DND-41 (cell line): ENCODE results near the gene DRC3.
A peak's percentile ranks its signal among the peaks of the same experiment; 100 is the strongest.

Source experiments
- ATAC-seq: fragments of 200-7000 bp; cut with Tn5 transposase; 3 replicates; pipeline ENCODE4 v1.9.1; 2021; ENCODE audit warnings: low read depth; ENCODE audit not compliant: insufficient read depth
- DNase-seq: peaks from one replicate; pipeline ENCODE4 v3.0.0-alpha.2; 2020
- H2AFZ ChIP-seq: 2 replicates; pipeline ENCODE4 v1.6.0; 2012; ENCODE audit warnings: low read depth, low read length
- H3K27ac ChIP-seq: 2 replicates; pipeline ENCODE4 v1.5.1; 2012; ENCODE audit warnings: low read length, inconsistent platforms
- H3K27me3 ChIP-seq: fragments of 200-600 bp; sonication (generic); 2 replicates; pipeline ENCODE4 v1.6.0; 2012; ENCODE audit warnings: low read length, mild to moderate bottlenecking, inconsistent platforms; ENCODE audit not compliant: insufficient read depth, poor library complexity
- H3K36me3 ChIP-seq: 2 replicates; pipeline ENCODE4 v1.5.1; 2012; ENCODE audit warnings: low read length, inconsistent platforms; ENCODE audit not compliant: insufficient read depth
- H3K4me1 ChIP-seq: 2 replicates; pipeline ENCODE4 v1.5.1; 2012; ENCODE audit warnings: mild to moderate bottlenecking, low read length; ENCODE audit not compliant: insufficient read depth
- H3K4me2 ChIP-seq: 2 replicates; pipeline ENCODE4 v1.6.0; 2012; ENCODE audit warnings: mild to moderate bottlenecking, moderate library complexity, low read length, inconsistent platforms; ENCODE audit not compliant: insufficient read depth
- H3K4me3 ChIP-seq, 2 experiments: fragments of 200-600 bp in 1 of 2; shearing (Covaris generic) in 1 of 2; 2 replicates each; pipeline ENCODE4 v1.5.1; 2012 to 2016; ENCODE audit warnings: inconsistent platforms in 2 of 2, low read length in 2 of 2, mild to moderate bottlenecking in 2 of 2, low read depth in 1 of 2, moderate library complexity in 1 of 2
- H3K79me2 ChIP-seq: 2 replicates; pipeline ENCODE4 v1.6.0; 2012; ENCODE audit warnings: low read length, inconsistent platforms; ENCODE audit not compliant: insufficient read depth
- H3K9ac ChIP-seq: 2 replicates; pipeline ENCODE4 v1.6.0; 2012; ENCODE audit warnings: low read depth, mild to moderate bottlenecking, inconsistent platforms, low read length, moderate library complexity
- H3K9me3 ChIP-seq: 2 replicates; pipeline ENCODE4 v1.5.1; 2012; ENCODE audit warnings: low read length, moderate library complexity, mild to moderate bottlenecking, inconsistent platforms; ENCODE audit not compliant: insufficient read depth, severe bottlenecking
- H4K20me1 ChIP-seq: 2 replicates; pipeline ENCODE4 v1.6.0; 2012; ENCODE audit warnings: low read length; ENCODE audit not compliant: insufficient read depth
- EZH2 ChIP-seq: IDR thresholded peaks from 3 replicates; pipeline ENCODE4 v1.6.1; 2012; ENCODE audit warnings: borderline replicate concordance, low read depth, mild to moderate bottlenecking, moderate library complexity, low read length, inconsistent platforms; ENCODE audit not compliant: severe bottlenecking
- TF ChIP-seq, protein P1 (sequence below): IDR thresholded peaks from 2 replicates; pipeline ENCODE4 v1.5.1; 2012; ENCODE audit warnings: borderline replicate concordance, low read length, moderate library complexity, mild to moderate bottlenecking; ENCODE audit not compliant: poor library complexity, severe bottlenecking; ENCODE audit errors: extremely low read depth

Gene DRC3

DNA sequence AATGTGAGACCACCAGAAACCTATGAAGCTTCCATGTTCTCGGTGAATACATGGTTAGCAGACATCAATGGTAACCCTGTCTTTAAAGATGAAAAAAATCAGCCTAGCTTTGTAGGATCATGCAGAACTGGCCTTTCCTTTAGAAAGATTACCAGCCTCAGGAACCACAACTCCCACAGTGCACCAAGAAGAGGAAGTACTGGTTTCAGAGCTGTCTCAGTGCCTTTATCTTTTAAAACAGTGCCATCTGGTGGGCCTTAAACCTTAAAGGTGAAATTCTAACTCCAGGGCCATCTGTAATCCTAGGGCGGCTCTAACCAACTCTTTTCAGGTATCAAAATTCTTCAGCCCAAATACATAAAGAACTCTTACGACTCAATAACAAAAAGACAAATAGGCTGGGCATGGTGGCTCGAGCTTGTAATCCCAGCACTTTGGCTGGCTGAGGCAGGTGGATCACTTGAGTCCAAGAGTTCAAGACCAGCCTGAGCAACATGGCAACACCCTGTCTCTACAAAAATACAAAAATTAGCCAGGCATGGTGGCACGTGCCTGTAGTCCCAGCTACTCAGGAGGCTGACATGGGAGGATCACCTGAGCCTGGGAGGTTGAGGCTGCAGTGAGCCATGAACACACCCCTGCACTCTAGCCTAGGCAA lies 60.9 kb downstream of the DRC3 start:
- ATAC-seq, result peak; percentile 98
- Histone ChIP-seq H3K4me1 (peaks cover 29% of the 10 kb centered on the region), H3K4me2 (peak overlapping the region; percentile 44), H3K27ac (no peak overlapping the region), H3K36me3 (no peaks in the 10 kb centered on the region), H4K20me1 (no peaks in the 10 kb centered on the region), H3K9ac (no peak overlapping the region), H3K79me2 (peaks cover 65% of the 10 kb centered on the region), H3K4me3 (no peak overlapping the region), H3K27me3 (no peaks in the 10 kb centered on the region), H2AFZ (no peak overlapping the region), H3K9me3 (no peaks in the 10 kb centered on the region)
- DNase-seq, result peak; percentile 68
- no peak for TF ChIP-seq EZH2
- TF ChIP-seq, protein P1, sequence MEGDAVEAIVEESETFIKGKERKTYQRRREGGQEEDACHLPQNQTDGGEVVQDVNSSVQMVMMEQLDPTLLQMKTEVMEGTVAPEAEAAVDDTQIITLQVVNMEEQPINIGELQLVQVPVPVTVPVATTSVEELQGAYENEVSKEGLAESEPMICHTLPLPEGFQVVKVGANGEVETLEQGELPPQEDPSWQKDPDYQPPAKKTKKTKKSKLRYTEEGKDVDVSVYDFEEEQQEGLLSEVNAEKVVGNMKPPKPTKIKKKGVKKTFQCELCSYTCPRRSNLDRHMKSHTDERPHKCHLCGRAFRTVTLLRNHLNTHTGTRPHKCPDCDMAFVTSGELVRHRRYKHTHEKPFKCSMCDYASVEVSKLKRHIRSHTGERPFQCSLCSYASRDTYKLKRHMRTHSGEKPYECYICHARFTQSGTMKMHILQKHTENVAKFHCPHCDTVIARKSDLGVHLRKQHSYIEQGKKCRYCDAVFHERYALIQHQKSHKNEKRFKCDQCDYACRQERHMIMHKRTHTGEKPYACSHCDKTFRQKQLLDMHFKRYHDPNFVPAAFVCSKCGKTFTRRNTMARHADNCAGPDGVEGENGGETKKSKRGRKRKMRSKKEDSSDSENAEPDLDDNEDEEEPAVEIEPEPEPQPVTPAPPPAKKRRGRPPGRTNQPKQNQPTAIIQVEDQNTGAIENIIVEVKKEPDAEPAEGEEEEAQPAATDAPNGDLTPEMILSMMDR, result peak; percentile 81

DNA sequence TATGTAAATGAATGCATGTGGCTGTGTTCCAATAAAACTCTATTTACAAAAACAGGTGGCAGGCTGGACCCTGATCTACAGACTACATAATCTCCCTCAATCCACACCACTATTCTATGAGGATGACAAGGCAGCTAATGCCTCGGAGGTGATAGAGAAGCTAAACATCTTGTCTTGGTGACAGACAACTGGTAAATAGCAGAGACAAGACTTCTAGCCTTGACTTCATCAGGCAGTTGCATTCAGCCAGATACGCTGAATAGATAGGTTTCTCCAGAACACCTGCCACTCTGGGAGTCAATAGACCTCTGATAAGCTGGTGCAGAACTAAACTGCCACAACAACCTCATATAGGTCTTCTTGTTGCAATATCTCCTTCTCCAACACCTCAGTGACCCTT lies 63.0 kb downstream of the DRC3 start:
- Histone ChIP-seq H3K36me3 (no peaks in the 10 kb centered on the region; the same call in 1 of the 2 replicates), H3K4me3 (no peak overlapping the region), H3K27me3 (no peaks in the 10 kb centered on the region), H3K9me3 (no peaks in the 10 kb centered on the region), H4K20me1 (peaks cover 9% of the 10 kb centered on the region), H3K79me2 (peaks cover 79% of the 10 kb centered on the region), H3K27ac (no peak overlapping the region), H2AFZ (no peak overlapping the region), H3K4me1 (peaks cover 36% of the 10 kb centered on the region), H3K9ac (no peak overlapping the region), H3K4me2 (no peak overlapping the region)
- TF ChIP-seq EZH2, result no peak
- TF ChIP-seq, protein P1, result no peak
- DNase-seq (no peak), ATAC-seq (no peak)

DNA sequence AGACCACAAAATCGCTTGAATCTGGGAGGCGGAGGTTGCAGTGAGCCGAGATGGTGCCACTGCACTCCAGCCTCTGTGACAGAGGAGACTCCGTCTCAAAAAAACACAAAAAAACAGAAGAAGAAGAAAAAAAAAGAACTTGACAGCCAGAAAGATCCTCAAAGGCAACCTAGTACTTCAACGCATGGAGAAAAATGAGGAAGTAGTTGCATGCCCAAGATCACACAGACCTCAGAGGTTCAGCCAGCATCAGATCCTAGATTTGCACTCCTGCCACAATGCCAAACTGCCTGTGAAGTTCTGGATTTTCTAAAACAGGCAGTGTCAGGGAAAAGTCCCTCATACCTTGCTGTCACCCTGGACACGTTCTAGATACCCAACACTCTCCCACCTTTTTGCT lies 64.8 kb downstream of the DRC3 start:
- H3K4me1 ChIP-seq, result peaks cover 52% of the 10 kb centered on the region
- H4K20me1 ChIP-seq, result peaks cover 12% of the 10 kb centered on the region
- H3K4me2 ChIP-seq, result peak overlapping the region; percentile 95
- DNase-seq, result no peak
- TF ChIP-seq, protein P1, result no peak
- TF ChIP-seq EZH2, result no peak
- no peak overlapping the region for H2AFZ ChIP-seq
- H3K79me2 ChIP-seq, result peaks cover 85% of the 10 kb centered on the region
- no peak overlapping the region for H3K27ac ChIP-seq
- no peak for ATAC-seq
- peak overlapping the region; percentile 65; the same call in 1 of the 2 replicates for H3K9ac ChIP-seq
- no peaks in the 10 kb centered on the region for H3K9me3 ChIP-seq
- H3K4me3 ChIP-seq, result peak overlapping the region in 1 of 2 experiments; percentile 88; a peak in 3 of 4 replicates
- peaks cover 1% of the 10 kb centered on the region; the same call in 1 of the 2 replicates for H3K36me3 ChIP-seq
- H3K27me3 ChIP-seq, result no peaks in the 10 kb centered on the region
